EH (cell line): ENCODE measurements around the gene CHST6.
"Not testable (repeated sequence)": the region's sequence is repeated elsewhere in the genome, so short reads cannot be mapped to it uniquely, and the experiment has no call there.

ENCODE experiments used
- DNase-seq: peaks from one replicate; pipeline ENCODE4 v3.0.0-alpha.2; 2015; ENCODE audit warnings: low read depth

CHST6 gene

GRCh38 chr16:75502916-75503605 is 7.8 kb upstream of the CHST6 start:
- no peak for DNase-seq

GRCh38 chr16:75501820-75502219 is 6.6 kb upstream of the CHST6 start:
- DNase-seq = peak; percentile 62

GRCh38 chr16:75501359-75501758 is 6.1 kb upstream of the CHST6 start:
- DNase-seq = no peak

GRCh38 chr16:75498605-75499322 is 3.5 kb upstream of the CHST6 start:
- DNase-seq = not testable (repeated sequence)

GRCh38 chr16:75497558-75497957 is 2.3 kb upstream of the CHST6 start:
- DNase-seq = no peak

- no peak for DNase-seq
These were observed 573 bp downstream of the CHST6 start for GRCh38 chr16:75494661-75495075.

GRCh38 chr16:75494184-75494583 is 1.1 kb downstream of the CHST6 start:
- DNase-seq = no peak

GRCh38 chr16:75491876-75492275 is 3.4 kb downstream of the CHST6 start:
- DNase-seq = peak; percentile 60

GRCh38 chr16:75488322-75488721 is 6.9 kb downstream of the CHST6 start:
- no peak for DNase-seq

- peak; percentile 40 for DNase-seq
These were observed 8.4 kb downstream of the CHST6 start for GRCh38 chr16:75486676-75487313.

- no peak for DNase-seq
These were observed 9.1 kb downstream of the CHST6 start for GRCh38 chr16:75486014-75486675.

- DNase-seq = no peak
These were observed 9.8 kb downstream of the CHST6 start for GRCh38 chr16:75485230-75486013.

GRCh38 chr16:75483222-75483621 is 12.0 kb downstream of the CHST6 start:
- no peak for DNase-seq

- no peak for DNase-seq
These were observed 12.6 kb downstream of the CHST6 start for GRCh38 chr16:75482434-75483205.

GRCh38 chr16:75481475-75481874 is 13.8 kb downstream of the CHST6 start:
- DNase-seq = no peak

GRCh38 chr16:75479421-75479990 is 15.7 kb downstream of the CHST6 start:
- no peak for DNase-seq

GRCh38 chr16:75478480-75479345 is 16.5 kb downstream of the CHST6 start:
- no peak for DNase-seq

GRCh38 chr16:75477680-75478473 is 17.4 kb downstream of the CHST6 start:
- no peak for DNase-seq

GRCh38 chr16:75476817-75477216 is 18.4 kb downstream of the CHST6 start:
- DNase-seq = no peak
